GM12891 (cell line): Measurements from ENCODE around the gene SNX32.

Experiments used
- DNase-seq: peaks from one replicate; pipeline ENCODE4 v3.0.0; 2011; ENCODE audit warnings: low spot score; ENCODE audit not compliant: insufficient read length
- FAIRE-seq: peaks from 2 replicates; lab custom pipeline; 2011; peaks lifted over from hg19 to GRCh38; lab: Jason Lieb, UNC
- PAX5 ChIP-seq: IDR thresholded peaks from 2 replicates; pipeline ENCODE4 v1.6.1; 2011; ENCODE audit warnings: low read length, moderate library complexity, mild to moderate bottlenecking; ENCODE audit not compliant: insufficient read depth, severe bottlenecking
- POLR2A ChIP-seq: IDR thresholded peaks from 2 replicates; pipeline ENCODE4 v1.6.1; 2011; ENCODE audit warnings: low read depth, low read length, control low read depth
- POLR2AphosphoS5 ChIP-seq: IDR thresholded peaks from 2 replicates; pipeline ENCODE4 v1.6.1; 2011; ENCODE audit warnings: low read depth, low read length, control low read depth
- POU2F2 ChIP-seq: IDR thresholded peaks from 2 replicates; pipeline ENCODE4 v1.6.1; 2011; ENCODE audit warnings: low read depth, mild to moderate bottlenecking, control low read depth, low read length, moderate library complexity
- SPI1 ChIP-seq: IDR thresholded peaks from 2 replicates; pipeline ENCODE4 v1.6.1; 2011; ENCODE audit warnings: low read depth, low read length, control low read depth
- TAF1 ChIP-seq: IDR thresholded peaks from 2 replicates; pipeline ENCODE4 v1.6.1; 2011; ENCODE audit warnings: low read depth, low read length, control low read depth

Gene SNX32

DNA sequence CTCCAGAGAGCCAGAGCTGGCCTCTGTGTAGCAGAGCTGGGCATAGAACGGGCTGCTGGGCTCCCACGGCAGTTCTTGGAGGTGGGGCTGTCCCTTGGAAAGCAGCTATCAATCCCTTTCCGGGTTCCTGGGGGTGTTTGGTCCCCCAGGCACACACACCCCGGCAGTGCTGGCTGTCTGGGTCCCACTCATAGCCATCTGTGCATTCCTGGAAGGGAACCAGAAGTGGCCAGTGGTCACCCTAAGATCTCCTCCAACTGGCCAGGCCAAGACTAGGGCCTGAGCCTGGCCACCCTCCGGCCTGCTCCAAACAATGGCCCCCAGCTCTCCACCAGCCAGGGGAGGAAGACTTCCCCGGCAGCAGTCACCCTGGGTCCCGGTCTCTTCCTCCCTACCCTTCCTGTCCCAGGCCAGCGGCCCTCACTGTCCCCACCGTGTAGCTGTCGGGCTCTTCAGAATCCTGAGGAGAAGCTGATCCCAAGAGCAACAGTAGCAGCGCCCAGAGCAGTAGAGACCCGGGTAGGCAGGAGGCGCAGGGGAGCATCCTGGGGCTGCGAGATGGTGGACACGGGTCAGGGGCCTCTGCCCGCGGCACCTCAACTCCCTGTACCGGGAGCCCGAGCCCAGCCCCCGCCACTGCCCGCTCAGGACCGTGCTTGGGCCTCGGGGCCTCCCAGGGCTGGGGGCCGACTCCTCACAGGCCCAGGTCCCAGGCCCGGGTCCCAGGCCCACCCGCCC, 38.2 kb downstream of the SNX32 start:
- TF ChIP-seq POLR2AphosphoS5, result no peak
- no peak for TF ChIP-seq PAX5
- TF ChIP-seq POLR2A, result no peak
- no peak for TF ChIP-seq TAF1
- TF ChIP-seq SPI1, result no peak
- TF ChIP-seq POU2F2, result no peak

DNA sequence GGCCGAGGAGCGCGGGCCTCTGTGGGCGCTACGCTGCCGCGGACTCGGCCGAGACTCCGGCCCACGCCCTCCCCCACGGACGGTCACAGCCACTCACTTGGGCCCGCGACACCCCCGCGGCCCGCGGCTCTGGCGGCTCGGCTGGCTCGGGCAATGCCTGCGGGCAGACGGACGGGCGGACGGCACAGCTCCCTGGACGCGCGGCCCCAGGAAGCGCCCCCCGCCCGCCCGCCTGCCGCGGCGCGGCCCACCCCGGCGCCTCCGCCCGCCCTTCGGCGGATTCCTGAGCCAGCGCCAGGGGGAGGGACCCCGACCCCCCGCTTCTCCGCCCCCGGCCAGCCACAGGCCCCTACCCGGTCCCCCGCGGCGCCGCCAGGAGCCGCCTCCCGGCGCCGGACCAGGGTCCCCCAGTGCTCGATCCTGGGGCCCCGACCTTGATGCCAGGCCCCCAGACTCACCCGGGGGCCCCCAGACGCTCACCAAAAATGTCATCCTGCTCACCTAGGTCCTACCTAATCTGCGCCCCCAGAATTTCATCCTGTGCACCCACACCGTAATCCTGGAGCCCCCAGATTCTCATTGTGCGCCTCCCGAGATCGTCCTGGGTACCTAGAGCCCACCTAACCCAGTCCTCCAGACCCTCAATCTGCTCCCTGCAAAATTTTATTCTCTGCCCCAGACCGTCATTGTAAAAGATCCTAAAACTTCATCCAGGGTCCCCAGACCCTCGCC, 39.0 kb downstream of the SNX32 start, which contains the start of gene EFEMP2:
Gene EFEMP2 (minus strand): TSS at position 215 of the 732 bp plus-strand sequence. CDS start 446 bp downstream, outside the sequence.
- TF ChIP-seq POLR2AphosphoS5 (no peak), SPI1 (no peak), POLR2A (no peak; the same call in 1 of the 2 replicates), PAX5 (no peak), TAF1 (no peak), POU2F2 (no peak)
- DNase-seq, result no peak
- no peak for FAIRE-seq

More for the DNA sequence above, 38.2 kb downstream of the SNX32 start:
- no peak for DNase-seq
- no peak for FAIRE-seq

DNA sequence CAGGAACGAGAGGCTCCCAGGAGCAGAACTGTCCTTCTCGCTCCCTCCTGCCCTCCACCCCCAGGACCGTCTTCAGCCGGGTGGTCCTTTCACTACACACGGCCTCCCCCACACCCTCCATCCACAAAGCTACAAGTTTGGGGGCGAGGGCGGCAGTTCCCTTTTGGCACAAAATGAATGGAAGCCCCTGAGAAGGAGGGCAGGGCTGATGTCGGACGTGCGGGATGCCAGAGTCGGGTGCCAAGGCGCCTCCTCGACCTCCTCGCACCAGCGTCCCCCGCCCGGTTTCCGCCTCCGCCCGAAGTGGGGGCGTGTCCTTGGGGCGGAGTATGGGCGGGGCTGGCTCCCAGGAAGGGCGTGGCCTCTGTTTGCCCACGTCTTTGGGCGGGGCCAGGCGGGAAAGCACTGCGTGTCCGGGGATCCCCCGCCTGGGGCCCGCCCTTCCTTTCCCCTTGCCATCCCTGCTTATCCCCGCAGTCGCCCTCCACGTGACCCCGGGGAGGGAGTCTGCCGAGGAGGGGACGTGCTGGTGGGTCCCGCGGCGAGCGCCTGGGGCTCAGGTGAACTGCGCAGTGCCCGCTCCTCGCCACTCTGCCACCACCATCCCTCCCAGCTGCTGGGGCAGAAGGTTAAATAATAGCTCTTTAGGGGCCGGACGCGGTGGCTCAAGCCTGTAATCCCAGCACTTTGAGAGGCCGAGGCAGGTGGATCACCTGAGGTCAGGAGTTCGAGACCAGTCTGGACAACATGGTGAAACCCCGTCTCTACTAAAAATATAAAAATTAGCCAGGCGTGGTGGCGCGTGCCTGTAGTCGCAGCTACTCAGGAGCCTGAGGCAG, 39.8 kb downstream of the SNX32 start:
- FAIRE-seq, result peak; percentile 100
- TF ChIP-seq PAX5 (no peak), POLR2AphosphoS5 (no peak), TAF1 (no peak), SPI1 (no peak), POLR2A (peak; percentile 39; the same call in 1 of the 2 replicates), POU2F2 (no peak)
- peak; percentile 98 for DNase-seq

DNA sequence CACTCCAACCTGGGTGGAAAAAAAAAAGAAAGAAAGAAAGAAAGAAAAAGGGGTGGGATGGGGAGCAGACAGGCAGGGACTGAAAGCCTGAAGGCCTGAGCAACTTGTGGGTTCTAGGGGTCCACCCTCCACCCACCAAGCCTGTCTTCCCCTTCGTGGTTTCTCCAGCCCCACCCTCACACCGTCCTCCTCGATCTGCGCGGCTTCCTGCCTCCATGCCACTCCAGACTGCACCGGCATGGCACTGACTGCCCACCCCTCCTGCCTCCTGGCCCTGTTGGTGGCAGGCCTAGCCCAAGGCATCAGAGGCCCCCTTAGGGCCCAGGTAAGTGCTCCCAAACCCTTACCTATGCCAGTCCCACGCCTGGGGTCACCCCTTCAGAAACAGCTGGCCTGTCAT, 45.9 kb downstream of the SNX32 start, which contains the start of gene CTSW:
Gene CTSW (plus strand): TSS at position 221 of the 400 bp plus-strand sequence. CDS start 18 bp downstream, at position 239.
- no peak for TF ChIP-seq PAX5
- no peak for TF ChIP-seq SPI1
- TF ChIP-seq POLR2AphosphoS5, result no peak
- no peak for TF ChIP-seq TAF1
- no peak for TF ChIP-seq POLR2A
- TF ChIP-seq POU2F2, result no peak
- FAIRE-seq, result peak; percentile 47

DNA sequence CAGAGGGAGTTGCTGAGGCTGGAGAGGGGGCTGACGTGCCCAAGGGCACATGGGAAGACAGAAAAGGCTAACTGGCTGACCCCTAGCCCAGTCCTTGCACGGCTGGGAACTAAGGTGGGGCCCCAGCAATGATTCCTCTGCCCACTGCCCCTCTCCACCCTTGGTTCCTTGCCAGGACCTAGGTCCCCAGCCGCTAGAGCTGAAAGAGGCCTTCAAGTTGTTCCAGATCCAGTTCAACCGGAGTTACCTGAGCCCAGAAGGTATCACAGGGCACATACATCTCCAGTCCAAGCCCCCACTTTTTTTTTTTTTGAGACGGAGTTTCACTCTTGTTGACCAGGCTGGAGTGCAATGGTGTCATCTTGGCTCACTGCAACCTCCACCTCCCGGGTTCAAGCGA, 46.3 kb downstream of the SNX32 start:
- TF ChIP-seq POLR2A (no peak), POLR2AphosphoS5 (no peak), POU2F2 (no peak), TAF1 (no peak), PAX5 (no peak), SPI1 (no peak)
- DNase-seq (no peak), FAIRE-seq (no peak)

More for the DNA sequence above, 45.9 kb downstream of the SNX32 start, which contains the start of gene CTSW:
- DNase-seq, result no peak

DNA sequence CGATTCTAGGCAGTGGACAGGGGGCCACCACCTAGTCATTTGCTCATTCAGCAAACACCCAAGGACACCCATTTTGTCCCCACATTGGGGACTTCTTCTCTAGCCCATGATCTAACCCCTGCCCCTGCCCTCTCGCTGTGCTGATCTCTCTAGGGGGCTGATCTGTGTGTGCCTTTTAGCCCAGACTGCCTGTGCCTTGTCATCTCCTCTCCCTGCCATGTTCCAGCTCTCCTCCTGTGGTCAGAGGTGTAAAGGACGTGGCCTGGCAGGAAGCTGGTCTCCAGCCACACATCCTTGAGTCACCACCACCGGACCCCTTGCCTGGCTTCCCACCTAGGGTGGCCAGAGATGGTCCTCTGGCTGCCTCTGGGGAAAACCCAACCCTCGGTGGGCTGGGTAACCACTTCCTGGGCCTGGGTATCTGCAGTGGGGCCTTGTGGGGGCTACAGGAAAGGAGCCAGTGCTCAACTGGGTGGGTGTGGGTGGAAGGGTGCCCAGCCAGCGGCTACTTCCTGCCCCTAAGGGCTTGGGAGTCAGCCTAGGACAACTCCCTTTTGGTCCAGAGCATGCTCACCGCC, 47.2 kb downstream of the SNX32 start:
- FAIRE-seq (peak; percentile 50), DNase-seq (no peak)
- TF ChIP-seq POLR2A, result no peak
- no peak for TF ChIP-seq SPI1
- no peak for TF ChIP-seq PAX5
- TF ChIP-seq TAF1, result no peak
- TF ChIP-seq POU2F2, result no peak
- 0 out of 2 replicates have a peak, but pooled peaks have one; percentile 24 for TF ChIP-seq POLR2AphosphoS5

DNA sequence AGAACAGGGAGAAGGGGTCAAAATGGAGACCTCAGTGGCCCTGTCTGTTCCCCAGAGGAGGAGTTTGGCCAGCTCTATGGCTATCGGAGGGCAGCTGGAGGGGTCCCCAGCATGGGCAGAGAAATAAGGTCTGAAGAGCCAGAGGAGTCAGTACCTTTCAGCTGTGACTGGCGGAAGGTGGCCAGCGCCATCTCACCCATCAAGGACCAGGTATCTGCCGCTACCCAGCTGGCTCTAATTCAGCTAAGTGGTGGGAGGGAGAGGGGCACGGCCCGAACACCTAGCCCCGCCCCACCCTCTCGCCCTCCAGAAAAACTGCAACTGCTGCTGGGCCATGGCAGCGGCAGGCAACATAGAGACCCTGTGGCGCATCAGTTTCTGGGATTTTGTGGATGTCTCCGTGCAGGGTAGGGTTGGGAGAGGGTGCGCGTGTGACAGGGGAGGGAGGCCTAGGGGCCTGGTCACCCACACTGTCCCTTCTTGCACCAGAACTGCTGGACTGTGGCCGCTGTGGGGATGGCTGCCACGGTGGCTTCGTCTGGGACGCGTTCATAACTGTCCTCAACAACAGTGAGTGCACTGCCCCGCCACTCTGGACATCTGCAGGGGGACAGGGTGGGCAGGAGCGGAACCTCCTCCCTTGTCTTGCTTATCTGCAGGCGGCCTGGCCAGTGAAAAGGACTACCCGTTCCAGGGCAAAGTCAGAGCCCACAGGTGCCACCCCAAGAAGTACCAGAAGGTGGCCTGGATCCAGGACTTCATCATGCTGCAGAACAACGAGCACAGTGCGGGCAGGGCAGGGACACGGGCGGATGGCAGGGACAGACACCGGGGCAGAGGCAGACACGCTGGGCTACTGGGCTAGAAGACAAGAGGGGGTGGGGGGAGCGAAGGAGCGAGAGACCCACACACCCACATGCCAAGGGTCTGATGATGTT, 48.6 kb downstream of the SNX32 start:
- TF ChIP-seq TAF1 (no peak), POLR2A (no peak), SPI1 (no peak), PAX5 (no peak)
- FAIRE-seq (no peak), DNase-seq (no peak)
